ENCODE results near the gene PLAGL2. TPM values are rescaled to one million over a fixed set of nuclear protein-coding genes. Genes with fewer than 3 reads are reported as not detected.
A peak's percentile ranks its signal among the peaks of the same experiment; 100 is the strongest.

Gene PLAGL2
- total and polyA plus RNA-seq, 2 of the 8 experiments (the other 6 are each of a cell fraction or from before 2014, with no cell fraction given), result 20.6 to 25.4 TPM

- Histone ChIP-seq H4K91ac (replicated peaks; ENCODE audit: insufficient read length, low read length) (no peak overlapping the region), H4K5ac (ENCODE audit: insufficient read length, low read depth, low read length) (no peak overlapping the region), H3K14ac (ENCODE audit: insufficient read length) (no peak overlapping the region), H2AK5ac (ENCODE audit: low read depth, low read length) (no peak overlapping the region), H3K27ac (ENCODE audit: low read depth, low read length) (no peak overlapping the region), H3K79me2 (ENCODE audit: control insufficient read depth in 1 of 2, insufficient read depth in 2 of 2, low read length in 2 of 2) (no peaks in the 10 kb centered on the region), H3K4me2 (ENCODE audit: insufficient read depth in 1 of 2, low read depth in 2 of 2, low read length in 2 of 2) (no peak overlapping the region), H3K23ac (ENCODE audit: insufficient read length) (no peak overlapping the region), H2BK12ac (ENCODE audit: low read depth, low read length) (no peak overlapping the region), H3K4ac (replicated peaks; ENCODE audit: insufficient read length, low read depth, low read length) (no peak overlapping the region), H3K36me3 (ENCODE audit: control insufficient read depth in 2 of 4, insufficient read depth in 4 of 4, low read length in 3 of 4) (peaks cover 20 to 52% (median 43%) of the 10 kb centered on the region in 4 experiments; a peak in 6 of 8 replicates), H3K4me3 (ENCODE audit: extremely low read depth in 1 of 4, insufficient read depth in 2 of 4, low read depth in 3 of 4, low read length in 4 of 4) (no peak overlapping the region), H3K56ac (replicated peaks; ENCODE audit: insufficient read length, low read depth, low read length) (no peak overlapping the region), H3K79me1 (ENCODE audit: low read depth, low read length) (no peaks in the 10 kb centered on the region; the same call in 1 of the 2 replicates), H4K20me1 (replicated peaks in 1 of 2; ENCODE audit: control insufficient read depth in 1 of 2, insufficient read depth in 2 of 2, low read length in 2 of 2) (peaks cover 0 to 3% of the 10 kb centered on the region in 2 experiments), H3K9ac (replicated peaks in 1 of 4; ENCODE audit: extremely low read depth in 1 of 4, low read depth in 3 of 4, low read length in 3 of 4) (no peak overlapping the region), H2BK120ac (replicated peaks; ENCODE audit: low read depth, low read length) (no peak overlapping the region), H2BK20ac (ENCODE audit: low read length) (no peak overlapping the region), H2AFZ (ENCODE audit: low read length) (no peak overlapping the region), H2BK5ac (ENCODE audit: low read depth, low read length) (no peak overlapping the region), H2BK15ac (ENCODE audit: low read length) (no peak overlapping the region), H3K9me3 (ENCODE audit: insufficient read depth in 2 of 2, low read depth in 1 of 2, low read length in 1 of 2) (no peaks in the 10 kb centered on the region), H3K27me3 (replicated peaks in 1 of 4; ENCODE audit: control insufficient read depth in 3 of 4, extremely low read depth in 1 of 4, insufficient read depth in 3 of 4, low read length in 3 of 4) (no peaks in the 10 kb centered on the region), H3K18ac (ENCODE audit: extremely low read depth, low read length) (no peak overlapping the region), H4K8ac (ENCODE audit: extremely low read depth, insufficient read depth, low read length) (no peak overlapping the region), H3K23me2 (ENCODE audit: low read depth, low read length) (no peaks in the 10 kb centered on the region), H3K4me1 (replicated peaks in 1 of 4; ENCODE audit: control insufficient read depth in 3 of 4, insufficient read depth in 4 of 4, low read length in 3 of 4) (no peaks in the 10 kb centered on the region)
- ChIA-PET CTCF (ENCODE audit: partially characterized antibody) (interaction anchor here (1.1 kb wide), 1 partner anchor 201 kb away, joined by 3 read pairs; no protein-coding TSS in a partner anchor), POLR2A (ENCODE audit: partially characterized antibody) (interaction anchor here (0.9 to 2.4 kb wide), 2 partner anchors 10 to 18 kb away, joined by 3 to 6 read pairs; no protein-coding TSS in a partner anchor)
- no peak for DNase-seq (ENCODE audit: low read depth in 1 of 2, low spot score in 2 of 2)
- FAIRE-seq, result no peak
- TF ChIP-seq MAFK (IDR thresholded peaks at IDR 0.05; ENCODE audit: low read depth, low read length) (peak; percentile 91), MAX (IDR thresholded peaks at IDR 0.05) (no peak)
- WGBS, 2 experiments (ENCODE audit: extremely low coverage in 1 of 2, insufficient coverage in 1 of 2, insufficient read length in 1 of 2, insufficient replicate concordance in 2 of 2, low coverage in 1 of 2, low lambda C conversion rate in 2 of 2, missing lambda C conversion rate in 1 of 2), result 85% methylated on average over 4 of the region's 4 CpGs; no CpG with 5 or more reads in 1 of the 2 experiments
These were observed 24.3 kb upstream of the PLAGL2 start for GRCh38 chr20:32231847-32232246.

Measured in H1 (cell line).